Osteocyte (in vitro differentiated cells): ENCODE data around the gene PGM3. TPM values are rescaled to one million over a fixed set of nuclear protein-coding genes. Genes with fewer than 3 reads are reported as not detected.

Experiments used
- DNase-seq: peaks from one replicate; pipeline ENCODE4 v3.0.0; 2021; ENCODE audit warnings: mixed read lengths; ENCODE audit not compliant: unreplicated experiment; ENCODE audit errors: extremely low spot score
- H3K27ac Mint-ChIP-seq: one replicate; pipeline ENCODE4 v1.8.0; 2021; ENCODE audit warnings: mild to moderate bottlenecking, mixed read lengths; ENCODE audit not compliant: unreplicated experiment
- H3K27me3 Mint-ChIP-seq: one replicate; pipeline ENCODE4 v1.8.0; 2021; ENCODE audit warnings: mixed read lengths; ENCODE audit not compliant: unreplicated experiment
- H3K36me3 Mint-ChIP-seq: one replicate; pipeline ENCODE4 v1.8.0; 2021; ENCODE audit warnings: mixed read lengths; ENCODE audit not compliant: unreplicated experiment
- H3K4me1 Mint-ChIP-seq: one replicate; pipeline ENCODE4 v1.8.0; 2021; ENCODE audit warnings: mixed read lengths; ENCODE audit not compliant: unreplicated experiment
- H3K4me3 Mint-ChIP-seq: one replicate; pipeline ENCODE4 v1.8.0; 2021; ENCODE audit warnings: mild to moderate bottlenecking, moderate library complexity, mixed read lengths; ENCODE audit not compliant: unreplicated experiment
- H3K9me3 Mint-ChIP-seq: one replicate; pipeline ENCODE4 v1.8.0; 2021; ENCODE audit warnings: mixed read lengths; ENCODE audit not compliant: unreplicated experiment
- long read RNA-seq: library from polyadenylated mRNA; unstranded; transcript quantifications from one replicate; pipeline ENCODE4 v2.0.0, GENCODE V29; 2021
- total RNA-seq: library from RNA; stranded (reverse); gene quantifications from 2 replicates; pipeline ENCODE4 v1.2.1, GENCODE V29; 2021
- TF ChIP-seq, protein P1 (sequence below): fragments of 200-600 bp; sonication (generic); IDR thresholded peaks from 2 replicates; pipeline ENCODE4 v1.5.0; 2021; ENCODE audit warnings: antibody characterized with exemption, mild to moderate bottlenecking, moderate library complexity

PGM3 gene, protein sequence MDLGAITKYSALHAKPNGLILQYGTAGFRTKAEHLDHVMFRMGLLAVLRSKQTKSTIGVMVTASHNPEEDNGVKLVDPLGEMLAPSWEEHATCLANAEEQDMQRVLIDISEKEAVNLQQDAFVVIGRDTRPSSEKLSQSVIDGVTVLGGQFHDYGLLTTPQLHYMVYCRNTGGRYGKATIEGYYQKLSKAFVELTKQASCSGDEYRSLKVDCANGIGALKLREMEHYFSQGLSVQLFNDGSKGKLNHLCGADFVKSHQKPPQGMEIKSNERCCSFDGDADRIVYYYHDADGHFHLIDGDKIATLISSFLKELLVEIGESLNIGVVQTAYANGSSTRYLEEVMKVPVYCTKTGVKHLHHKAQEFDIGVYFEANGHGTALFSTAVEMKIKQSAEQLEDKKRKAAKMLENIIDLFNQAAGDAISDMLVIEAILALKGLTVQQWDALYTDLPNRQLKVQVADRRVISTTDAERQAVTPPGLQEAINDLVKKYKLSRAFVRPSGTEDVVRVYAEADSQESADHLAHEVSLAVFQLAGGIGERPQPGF
- 74.6 and 81.1 TPM in 2 replicates for total RNA-seq
- long read RNA-seq, full-length matches to known transcripts = 538 of 631 reads
- long read RNA-seq, partial matches to known transcripts = 49 of 631 reads
- long read RNA-seq, other reads (novel, unspliced or antisense) = 44 of 631 reads

DNA sequence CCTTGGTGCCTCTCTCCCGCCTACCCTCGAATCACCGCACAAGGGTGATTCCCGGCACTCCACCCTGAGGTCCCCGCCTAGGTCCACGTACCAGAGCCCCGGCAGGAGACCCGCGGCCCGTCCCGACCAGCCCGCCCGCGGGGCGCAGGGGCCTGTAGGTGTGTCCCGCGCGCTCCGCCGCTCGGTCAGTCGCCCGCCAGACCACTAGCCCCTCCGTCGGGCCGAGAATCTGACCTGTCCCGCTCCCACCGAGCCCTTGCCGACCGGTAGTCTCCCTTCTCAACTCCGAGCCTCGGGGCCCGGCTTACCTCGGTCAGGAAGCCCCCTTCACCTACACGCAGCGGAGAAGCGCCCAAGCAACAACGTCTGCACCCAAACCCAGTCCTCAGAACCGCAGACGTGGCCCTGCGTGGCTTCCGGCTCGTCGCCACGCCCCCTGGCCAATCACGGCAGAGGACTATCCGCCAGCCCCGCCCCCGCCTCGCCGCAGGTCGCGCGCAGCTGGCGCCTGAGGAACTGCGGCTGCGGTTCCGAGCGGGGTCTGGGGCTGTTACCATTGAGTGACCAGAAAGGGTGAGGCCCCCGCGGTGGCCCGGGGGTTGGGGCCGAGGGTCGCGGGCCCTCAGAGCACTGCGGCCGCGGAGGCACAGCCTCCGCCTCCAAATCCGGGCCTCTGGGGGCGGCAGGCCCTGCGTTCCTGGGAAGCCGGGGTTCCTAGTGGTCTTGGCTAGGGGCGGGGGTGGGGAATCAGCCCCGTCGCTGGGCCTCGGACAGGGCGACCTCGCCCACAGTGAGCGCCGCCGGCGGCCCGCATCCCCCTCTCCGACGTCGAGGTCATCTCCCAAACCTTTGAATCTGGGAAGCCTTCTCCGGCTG is at the start of gene PGM3, which contains the start of gene RWDD2A:
Gene PGM3, minus strand, starts transcription at position 395 of the 876 bp plus-strand sequence. CDS start 2,253 bp downstream, outside the sequence.
Gene RWDD2A, plus strand, starts transcription at position 487 of the 876 bp plus-strand sequence. CDS start 1,095 bp downstream, outside the sequence.
- peaks cover 19% of the 10 kb centered on the region for H3K36me3 Mint-ChIP-seq
- H3K27ac Mint-ChIP-seq = peak within 1 kb of the TSS; percentile 97
- TF ChIP-seq, protein P1, sequence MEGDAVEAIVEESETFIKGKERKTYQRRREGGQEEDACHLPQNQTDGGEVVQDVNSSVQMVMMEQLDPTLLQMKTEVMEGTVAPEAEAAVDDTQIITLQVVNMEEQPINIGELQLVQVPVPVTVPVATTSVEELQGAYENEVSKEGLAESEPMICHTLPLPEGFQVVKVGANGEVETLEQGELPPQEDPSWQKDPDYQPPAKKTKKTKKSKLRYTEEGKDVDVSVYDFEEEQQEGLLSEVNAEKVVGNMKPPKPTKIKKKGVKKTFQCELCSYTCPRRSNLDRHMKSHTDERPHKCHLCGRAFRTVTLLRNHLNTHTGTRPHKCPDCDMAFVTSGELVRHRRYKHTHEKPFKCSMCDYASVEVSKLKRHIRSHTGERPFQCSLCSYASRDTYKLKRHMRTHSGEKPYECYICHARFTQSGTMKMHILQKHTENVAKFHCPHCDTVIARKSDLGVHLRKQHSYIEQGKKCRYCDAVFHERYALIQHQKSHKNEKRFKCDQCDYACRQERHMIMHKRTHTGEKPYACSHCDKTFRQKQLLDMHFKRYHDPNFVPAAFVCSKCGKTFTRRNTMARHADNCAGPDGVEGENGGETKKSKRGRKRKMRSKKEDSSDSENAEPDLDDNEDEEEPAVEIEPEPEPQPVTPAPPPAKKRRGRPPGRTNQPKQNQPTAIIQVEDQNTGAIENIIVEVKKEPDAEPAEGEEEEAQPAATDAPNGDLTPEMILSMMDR = no peak
- H3K27me3 Mint-ChIP-seq = no peaks in the 10 kb centered on the region
- peak; percentile 95 for DNase-seq
- H3K9me3 Mint-ChIP-seq = no peaks in the 10 kb centered on the region
- H3K4me3 Mint-ChIP-seq = peak within 1 kb of the TSS; percentile 98
- peaks cover 46% of the 10 kb centered on the region for H3K4me1 Mint-ChIP-seq

DNA sequence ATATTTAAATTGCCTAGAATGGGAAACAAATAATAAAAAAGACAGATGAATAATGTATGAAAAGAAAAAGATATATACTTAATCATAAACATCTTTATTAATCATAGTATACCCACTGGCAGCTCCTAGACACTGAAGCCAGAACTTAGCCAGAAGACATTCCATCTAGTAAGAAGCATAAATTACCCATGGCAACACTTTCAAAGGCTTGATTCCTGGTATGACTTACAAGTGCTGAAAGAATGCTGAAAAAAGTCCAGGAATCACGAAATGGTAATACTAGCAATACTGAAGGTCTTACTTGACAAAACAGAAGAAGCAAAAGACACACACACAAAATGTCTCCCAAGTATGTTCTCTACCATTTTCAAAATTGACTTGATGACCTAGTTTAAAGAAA is 38.1 kb upstream of the PGM3 start:
- H3K4me1 Mint-ChIP-seq = peaks cover 13% of the 10 kb centered on the region
- no peak for DNase-seq
- no peak overlapping the region for H3K4me3 Mint-ChIP-seq
- no peaks in the 10 kb centered on the region for H3K27me3 Mint-ChIP-seq
- no peak overlapping the region for H3K27ac Mint-ChIP-seq
- TF ChIP-seq, protein P1 = no peak
- peaks cover 9% of the 10 kb centered on the region for H3K36me3 Mint-ChIP-seq
- no peaks in the 10 kb centered on the region for H3K9me3 Mint-ChIP-seq

DNA sequence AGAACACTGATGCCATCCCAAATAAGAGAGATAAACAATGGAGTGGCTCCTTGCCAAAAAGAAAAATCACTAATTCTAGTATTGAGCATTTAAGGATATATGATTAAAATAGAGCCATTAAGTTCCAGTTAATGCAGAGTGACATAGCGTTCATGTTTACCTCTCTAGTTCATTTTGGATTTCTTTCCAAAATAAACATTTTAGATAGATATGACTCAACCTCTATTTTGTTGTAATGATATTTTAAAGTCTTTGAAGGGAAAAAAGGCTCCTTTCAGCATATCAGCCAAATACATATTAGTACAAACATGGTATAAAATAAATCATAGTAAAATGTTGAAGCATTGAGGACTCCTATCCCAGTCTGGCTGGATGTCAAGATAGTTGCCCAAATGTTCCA is 33.5 kb upstream of the PGM3 start:
- H3K27ac Mint-ChIP-seq = no peak overlapping the region
- H3K4me3 Mint-ChIP-seq = no peak overlapping the region
- TF ChIP-seq, protein P1 = no peak
- H3K36me3 Mint-ChIP-seq = peaks cover 7% of the 10 kb centered on the region
- H3K4me1 Mint-ChIP-seq = peaks cover 23% of the 10 kb centered on the region
- no peaks in the 10 kb centered on the region for H3K9me3 Mint-ChIP-seq
- no peak for DNase-seq
- no peaks in the 10 kb centered on the region for H3K27me3 Mint-ChIP-seq

DNA sequence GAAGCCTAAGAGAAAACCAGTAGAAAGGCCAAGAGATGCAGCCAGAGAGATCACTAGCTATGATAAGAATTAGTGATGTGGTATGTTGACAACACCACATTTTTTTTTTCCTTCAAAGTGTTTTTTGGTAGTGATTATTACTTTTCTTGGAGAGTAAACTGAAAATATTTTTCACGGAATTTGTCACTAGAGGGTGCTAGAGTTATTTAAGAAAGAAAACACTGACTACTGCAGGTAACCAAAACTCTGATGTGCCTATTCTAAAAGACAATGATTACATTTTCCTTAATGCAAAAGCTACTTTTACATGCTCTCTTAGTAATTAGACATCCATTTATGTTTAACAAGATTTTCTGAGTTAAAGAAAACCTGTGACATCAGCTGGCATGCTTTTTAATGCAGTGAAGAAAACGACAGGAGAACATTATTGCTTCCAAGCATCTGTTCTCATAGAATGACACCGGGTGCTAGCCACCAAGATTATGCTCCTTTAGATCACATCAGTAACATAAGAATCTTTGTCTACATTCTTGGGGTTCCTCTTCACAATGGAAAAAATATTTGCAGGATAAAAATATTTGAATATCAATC is 28.9 kb upstream of the PGM3 start:
- Mint-ChIP-seq H3K9me3 (no peaks in the 10 kb centered on the region), H3K4me1 (peaks cover 17% of the 10 kb centered on the region), H3K36me3 (peaks cover 3% of the 10 kb centered on the region), H3K27me3 (no peaks in the 10 kb centered on the region), H3K4me3 (no peak overlapping the region), H3K27ac (no peak overlapping the region)
- TF ChIP-seq, protein P1 = peak; percentile 75
- DNase-seq = no peak
